IMR-90 (cell line): ENCODE measurements around the gene PAWR. TPM values are rescaled to one million over a fixed set of nuclear protein-coding genes. Genes with fewer than 3 reads are reported as not detected.

Experiments
- ATAC-seq: fragments of 200-7000 bp; cut with Tn5 transposase; 2 replicates; pipeline ENCODE4 v1.9.1; 2020; ENCODE audit warnings: low read depth, mild to moderate bottlenecking, moderate library complexity
- BruUV-seq: library from RNA; stranded (reverse); fragments of 400-500 nt; replicated peaks from 2 replicates; lab custom pipeline; 2021; lab: Mats Ljungman, UMichigan
- CTCF ChIA-PET: fragments of 300-600 bp; formaldehyde crosslinking; extraction: SDS; loops from one replicate; lab custom pipeline; 2021; ENCODE audit warnings: antibody characterized with exemption; lab: Yijun Ruan, JAX
- POLR2A ChIA-PET: fragments of 300-600 bp; sonication (Branson Sonifier 250); formaldehyde crosslinking; loops from one replicate; lab custom pipeline; 2022; ENCODE audit warnings: antibody characterized with exemption; ENCODE audit not compliant: unreplicated experiment; lab: Charles Lee
- DNase-seq: peaks from one replicate; pipeline ENCODE4 v3.0.0; 2013
- H2AFZ ChIP-seq: replicated peaks from 2 replicates; pipeline ENCODE3; 2013; ENCODE audit warnings: low read length, mild to moderate bottlenecking; ENCODE audit not compliant: poor library complexity
- H2AK5ac ChIP-seq: 2 replicates; pipeline ENCODE4 v1.6.1; 2013; ENCODE audit warnings: low read depth, low read length, inconsistent platforms
- H2AK9ac ChIP-seq: replicated peaks from 2 replicates; pipeline ENCODE3; 2013; ENCODE audit warnings: mild to moderate bottlenecking, low read depth, low read length, moderate library complexity; ENCODE audit not compliant: poor library complexity
- H2BK120ac ChIP-seq: 2 replicates; pipeline ENCODE4 v1.6.1; 2013; ENCODE audit warnings: low read depth, low read length, inconsistent platforms
- H2BK15ac ChIP-seq: 3 replicates; pipeline ENCODE4 v1.6.1; 2013; ENCODE audit warnings: low read depth, low read length, inconsistent platforms
- H2BK20ac ChIP-seq: 2 replicates; pipeline ENCODE4 v1.6.1; 2013; ENCODE audit warnings: low read depth, mild to moderate bottlenecking, inconsistent platforms, low read length, moderate library complexity
- H2BK5ac ChIP-seq: 2 replicates; pipeline ENCODE4 v1.6.1; 2013; ENCODE audit warnings: mild to moderate bottlenecking, low read depth, low read length, inconsistent platforms; ENCODE audit not compliant: poor library complexity, severe bottlenecking
- H3K14ac ChIP-seq: replicated peaks from 2 replicates; pipeline ENCODE4 v1.6.1; 2013; ENCODE audit warnings: low read depth, low read length, inconsistent platforms
- H3K18ac ChIP-seq: 2 replicates; pipeline ENCODE4 v1.6.1; 2013; ENCODE audit warnings: low read depth, low read length, control low read depth
- H3K23ac ChIP-seq: 2 replicates; pipeline ENCODE4 v1.6.1; 2013; ENCODE audit warnings: low read depth, low read length, inconsistent platforms
- H3K27ac ChIP-seq: 2 replicates; pipeline ENCODE4 v1.5.1; 2013; ENCODE audit warnings: mild to moderate bottlenecking, control low read depth, low read length; ENCODE audit not compliant: insufficient read depth
- H3K27me3 ChIP-seq: 2 replicates; pipeline ENCODE4 v1.6.1; 2013; ENCODE audit warnings: low read length; ENCODE audit not compliant: control insufficient read depth, insufficient read depth
- H3K36me3 ChIP-seq: 2 replicates; pipeline ENCODE4 v1.6.1; 2013; ENCODE audit warnings: low read length, mixed read lengths; ENCODE audit not compliant: control insufficient read depth, insufficient read depth
- H3K4ac ChIP-seq: 2 replicates; pipeline ENCODE4 v1.6.1; 2013; ENCODE audit warnings: low read depth, low read length, inconsistent platforms
- H3K4me1 ChIP-seq: 2 replicates; pipeline ENCODE4 v1.6.1; 2013; ENCODE audit warnings: low read length, mixed read lengths; ENCODE audit not compliant: control insufficient read depth, insufficient read depth
- H3K4me2 ChIP-seq: 2 replicates; pipeline ENCODE4 v1.6.1; 2013; ENCODE audit warnings: low read depth, mild to moderate bottlenecking, control low read depth, low read length, moderate library complexity
- H3K4me3 ChIP-seq: 2 replicates; pipeline ENCODE4 v1.5.1; 2013; ENCODE audit warnings: low read depth, mild to moderate bottlenecking, control low read depth, low read length, moderate library complexity; ENCODE audit not compliant: insufficient read depth
- H3K56ac ChIP-seq: 2 replicates; pipeline ENCODE4 v1.6.1; 2013; ENCODE audit warnings: low read length, inconsistent platforms; ENCODE audit not compliant: insufficient read depth; ENCODE audit errors: extremely low read depth
- H3K79me1 ChIP-seq, 2 experiments: 2 replicates each; pipeline ENCODE4 v1.6.1; 2013; ENCODE audit warnings: low read length in 2 of 2, inconsistent platforms in 1 of 2, low read depth in 1 of 2
- H3K9ac ChIP-seq: 2 replicates; pipeline ENCODE4 v1.6.1; 2013; ENCODE audit warnings: low read depth, low read length, control low read depth
- H3K9me1 ChIP-seq: 2 replicates; pipeline ENCODE4 v1.6.1; 2013; ENCODE audit warnings: low read length, inconsistent platforms; ENCODE audit not compliant: insufficient read depth
- H3K9me3 ChIP-seq: 2 replicates; pipeline ENCODE4 v1.6.1; 2013; ENCODE audit warnings: low read length; ENCODE audit not compliant: control insufficient read depth, insufficient read depth
- H4K20me1 ChIP-seq: 2 replicates; pipeline ENCODE4 v1.6.1; 2013; ENCODE audit warnings: low read length, inconsistent platforms; ENCODE audit not compliant: insufficient read depth
- H4K5ac ChIP-seq: 2 replicates; pipeline ENCODE4 v1.6.1; 2013; ENCODE audit warnings: mild to moderate bottlenecking, low read depth, low read length, control low read depth
- H4K8ac ChIP-seq, 2 experiments: 2 replicates each; pipeline ENCODE4 v1.6.1; 2013; ENCODE audit warnings: low read depth in 2 of 2, low read length in 2 of 2, control low read depth in 1 of 2, inconsistent platforms in 1 of 2
- H4K91ac ChIP-seq: 2 replicates; pipeline ENCODE4 v1.6.1; 2013; ENCODE audit warnings: low read depth, low read length, inconsistent platforms; ENCODE audit not compliant: insufficient read depth
- CEBPB ChIP-seq: IDR thresholded peaks from 2 replicates; pipeline ENCODE4 v1.6.1; 2012; ENCODE audit warnings: low read depth, low read length, improper control_type of control experiment
- CHD1 ChIP-seq: IDR thresholded peaks from 2 replicates; pipeline ENCODE4 v1.6.1; 2012; ENCODE audit warnings: low read depth, low read length, improper control_type of control experiment
- FOS ChIP-seq: fragments of 150-350 bp; IDR thresholded peaks from 2 replicates; pipeline ENCODE4 v1.6.1; 2016; ENCODE audit warnings: low read depth, low read length
- MAFK ChIP-seq: IDR thresholded peaks from 2 replicates; pipeline ENCODE4 v1.6.1; 2012; ENCODE audit warnings: low read depth, low read length, improper control_type of control experiment
- MXI1 ChIP-seq: IDR thresholded peaks from 2 replicates; pipeline ENCODE4 v1.6.1; 2012; ENCODE audit warnings: low read depth, mild to moderate bottlenecking, low read length, moderate library complexity, borderline replicate concordance
- NFE2L2 ChIP-seq: fragments of 150-350 bp; IDR thresholded peaks from 2 replicates; pipeline ENCODE4 v1.6.1; 2016; ENCODE audit warnings: low read depth, mild to moderate bottlenecking, low read length
- POLR2A ChIP-seq: IDR thresholded peaks from 2 replicates; pipeline ENCODE4 v1.6.1; 2012; ENCODE audit warnings: mild to moderate bottlenecking, low read depth, low read length
- whole genome bisulfite sequencing, 2 experiments: methylation state at CpG; one replicate each; pipeline versions ENCODE4 v1.1.5 to v1.1.7; 2013; ENCODE audit warnings: missing lambda C conversion rate in 2 of 2; ENCODE audit not compliant: insufficient read length in 1 of 2; ENCODE audit errors: extremely low coverage in 2 of 2; 5-methylcytosine and 5-hydroxymethylcytosine counted together
- dilution Hi-C: fragments of 300-500 bp; cut with HindIII; formaldehyde crosslinking; loops from one replicate; pipeline ENCODE4 v1.14.3; 2018; ENCODE audit warnings: low sequenced_read_pairs; ENCODE audit not compliant: unreplicated experiment
- in situ Hi-C: fragments of 300-500 bp; cut with MboI; formaldehyde crosslinking; loops from 3 replicates; pipeline ENCODE4 v1.14.3; 2019; ENCODE audit warnings: low sequenced_read_pairs, inconsistent platforms, mixed read lengths
- intact Hi-C: fragments of 100-400 bp; cut with micrococcal nuclease; formaldehyde crosslinking; loops from 2 replicates; pipeline ENCODE4 v1.10.0; 2022
- polyA plus RNA-seq, 3 experiments: library from polyadenylated mRNA; depleted of rRNA; stranded (reverse); fragments of >200 nt; gene quantifications; 2 replicates each; pipeline ENCODE4 v1.2.3, GENCODE V29; 2012; ENCODE audit warnings: low replicate concordance in 1 of 3
- total RNA-seq: library from RNA; depleted of rRNA; stranded (reverse); fragments of >200 nt; gene quantifications from 2 replicates; pipeline ENCODE4 v1.2.3, GENCODE V29; 2012
- TF ChIP-seq, protein P1 (sequence below): fragments of 150-350 bp; IDR thresholded peaks from 2 replicates; pipeline ENCODE4 v1.6.1; 2017; ENCODE audit warnings: mild to moderate bottlenecking, antibody characterized with exemption, low read length, low read depth

The PAWR gene
- total and polyA plus RNA-seq, 2 of the 4 experiments (the other 2 are of a cell fraction): 13.2 to 13.6 TPM

DNA sequence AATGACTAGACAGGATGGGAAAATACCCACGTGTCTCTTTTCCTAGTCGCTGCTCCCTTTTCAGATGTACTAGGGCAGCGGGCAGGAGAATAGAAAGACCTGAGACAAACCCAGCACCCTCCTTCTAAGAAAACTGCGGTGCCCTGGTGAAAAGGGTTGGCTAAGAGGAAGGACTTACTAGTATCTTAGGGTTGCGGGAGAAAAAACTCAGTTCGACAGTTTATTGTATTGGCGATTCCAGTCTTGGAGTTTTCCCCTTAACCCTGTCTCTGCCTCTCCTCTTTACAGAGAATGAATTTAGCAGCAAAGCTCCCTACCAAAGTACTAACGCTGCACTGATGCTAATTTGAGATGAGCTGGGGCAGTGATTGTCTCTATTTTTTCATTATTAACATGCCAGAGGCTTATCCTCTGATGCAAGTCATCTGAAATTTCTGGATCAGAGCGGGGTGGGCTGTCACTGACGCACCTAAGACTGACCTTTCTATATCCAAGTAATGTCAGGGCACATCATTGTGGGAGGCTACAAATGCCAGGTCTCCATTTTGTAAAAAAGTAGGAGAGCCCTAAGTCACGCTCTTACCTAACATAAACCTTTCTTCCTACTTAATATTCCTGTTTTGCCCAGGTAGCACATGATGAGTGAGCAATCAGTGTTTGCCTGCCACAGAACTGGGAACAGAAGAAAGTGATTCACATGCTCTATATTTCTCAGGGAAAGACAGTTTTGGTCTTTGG, 916 bp upstream of the PAWR start:
- H3K14ac ChIP-seq: peak overlapping the region; percentile 77; the same call in 1 of the 2 replicates
- peak overlapping the region; percentile 96 for H3K4me3 ChIP-seq
- H2AK9ac ChIP-seq: no peak overlapping the region
- H4K91ac ChIP-seq: peak overlapping the region; percentile 83
- peak overlapping the region; percentile 28 to 35 for H4K8ac ChIP-seq
- TF ChIP-seq FOS (peak; percentile 80; the same call in 1 of the 2 replicates), MAFK (0 out of 2 replicates have a peak, but pooled peaks have one; percentile 0), POLR2A (peak; percentile 82; the same call in 1 of the 2 replicates), MXI1 (peak; percentile 62; the same call in 1 of the 2 replicates), CEBPB (peak; percentile 44), CHD1 (no peak), NFE2L2 (no peak; the same call in 1 of the 2 replicates)
- TF ChIP-seq, protein P1, sequence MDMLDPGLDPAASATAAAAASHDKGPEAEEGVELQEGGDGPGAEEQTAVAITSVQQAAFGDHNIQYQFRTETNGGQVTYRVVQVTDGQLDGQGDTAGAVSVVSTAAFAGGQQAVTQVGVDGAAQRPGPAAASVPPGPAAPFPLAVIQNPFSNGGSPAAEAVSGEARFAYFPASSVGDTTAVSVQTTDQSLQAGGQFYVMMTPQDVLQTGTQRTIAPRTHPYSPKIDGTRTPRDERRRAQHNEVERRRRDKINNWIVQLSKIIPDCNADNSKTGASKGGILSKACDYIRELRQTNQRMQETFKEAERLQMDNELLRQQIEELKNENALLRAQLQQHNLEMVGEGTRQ: peak; percentile 84
- H3K79me1 ChIP-seq: peaks cover 3 to 20% of the 10 kb centered on the region in 2 experiments; a peak in 2 of 4 replicates
- peak overlapping the region; percentile 3 for H4K5ac ChIP-seq
- ATAC-seq: no peak; the same call in 1 of the 2 replicates
- H3K36me3 ChIP-seq: no peaks in the 10 kb centered on the region
- TSS peak; percentile 41 for BruUV-seq
- H3K23ac ChIP-seq: peak overlapping the region; percentile 91
- peak; percentile 51 for DNase-seq
- peak overlapping the region; percentile 81 for H3K56ac ChIP-seq
- peaks cover 10% of the 10 kb centered on the region; the same call in 1 of the 2 replicates for H3K4me1 ChIP-seq
- H3K9me1 ChIP-seq: no peaks in the 10 kb centered on the region
- WGBS, 2 experiments: no CpG with 5 or more reads among the region's 11 CpGs
- peak overlapping the region; percentile 77 for H2BK120ac ChIP-seq
- ChIA-PET CTCF (interaction anchor here (0.8 kb wide), 1 partner anchor 20 kb away, joined by 3 read pairs; no protein-coding TSS in a partner anchor), POLR2A (no interaction called here)
- peak overlapping the region; percentile 95 for H2AFZ ChIP-seq
- dilution Hi-C loops: no loop called here
- peak overlapping the region; percentile 65 for H3K9ac ChIP-seq
- peak overlapping the region; percentile 85; the same call in 1 of the 2 replicates for H3K18ac ChIP-seq
- H3K27me3 ChIP-seq: no peaks in the 10 kb centered on the region
- H3K9me3 ChIP-seq: no peaks in the 10 kb centered on the region
- peak overlapping the region; percentile 86 for H3K4ac ChIP-seq
- peak overlapping the region; percentile 72 for H2BK5ac ChIP-seq
- H2AK5ac ChIP-seq: peak overlapping the region; percentile 31
- intact Hi-C loops: loop anchor here (1.0 to 5.0 kb wide), 6 partner anchors 86 to 389 kb away; no protein-coding TSS in a partner anchor
- peak overlapping the region; percentile 57; the same call in 2 of the 3 replicates for H2BK15ac ChIP-seq
- peak overlapping the region; percentile 17; the same call in 1 of the 2 replicates for H2BK20ac ChIP-seq
- in situ Hi-C loops: no loop called here
- H3K4me2 ChIP-seq: peak overlapping the region; percentile 91
- no peaks in the 10 kb centered on the region; the same call in none of the 2 replicates for H4K20me1 ChIP-seq
- H3K27ac ChIP-seq: peak overlapping the region; percentile 46
